HG02763 (cell line): Measurements from ENCODE around the gene TAF4.

Source experiments
- ATAC-seq: cut with Tn5 transposase; IDR thresholded peaks from one replicate; pipeline ENCODE4 v1.9.1; 2021; ENCODE audit warnings: mild to moderate bottlenecking, moderate library complexity; ENCODE audit not compliant: unreplicated experiment

The TAF4 gene

DNA sequence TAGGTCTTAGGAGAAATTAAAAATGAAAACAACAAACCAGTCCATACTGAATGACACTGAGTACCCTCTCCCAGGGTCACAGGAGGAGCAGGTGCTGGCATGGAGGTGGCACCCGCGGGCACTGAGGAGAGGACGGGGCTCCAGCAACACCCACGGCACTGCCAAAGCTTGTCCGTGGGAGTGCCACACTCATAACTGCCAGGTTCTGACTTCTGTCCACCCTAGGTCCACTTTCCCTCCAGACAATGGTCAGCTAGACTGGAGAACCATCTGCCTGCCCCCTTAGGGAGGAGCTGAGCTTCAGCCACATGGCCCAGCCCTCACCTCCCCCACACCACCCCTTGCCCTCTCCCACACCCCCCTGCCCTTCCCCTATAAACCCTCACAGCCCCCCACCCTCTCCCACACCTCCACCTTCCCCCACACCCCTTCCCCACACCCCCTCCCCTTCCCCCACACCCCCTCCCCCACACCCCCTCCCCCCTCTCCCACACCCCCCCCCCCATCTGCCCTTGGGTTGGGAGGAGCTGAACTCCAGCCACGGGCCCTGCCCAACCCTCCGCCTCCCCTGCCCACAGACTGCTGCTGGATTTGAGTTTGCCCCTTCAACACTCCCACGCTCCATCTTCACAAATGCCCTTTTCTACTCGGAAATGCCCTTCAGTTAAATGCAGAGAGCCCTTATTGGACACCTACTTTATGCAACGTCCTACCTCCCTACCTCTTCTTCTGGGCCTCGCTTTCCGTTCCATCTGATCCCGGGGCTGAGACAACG, 129.6 kb downstream of the TAF4 start:
- ATAC-seq, result no peak

- no peak for ATAC-seq
These were observed 130.8 kb downstream of the TAF4 start for GRCh38 chr20:61934716-61935530.

DNA sequence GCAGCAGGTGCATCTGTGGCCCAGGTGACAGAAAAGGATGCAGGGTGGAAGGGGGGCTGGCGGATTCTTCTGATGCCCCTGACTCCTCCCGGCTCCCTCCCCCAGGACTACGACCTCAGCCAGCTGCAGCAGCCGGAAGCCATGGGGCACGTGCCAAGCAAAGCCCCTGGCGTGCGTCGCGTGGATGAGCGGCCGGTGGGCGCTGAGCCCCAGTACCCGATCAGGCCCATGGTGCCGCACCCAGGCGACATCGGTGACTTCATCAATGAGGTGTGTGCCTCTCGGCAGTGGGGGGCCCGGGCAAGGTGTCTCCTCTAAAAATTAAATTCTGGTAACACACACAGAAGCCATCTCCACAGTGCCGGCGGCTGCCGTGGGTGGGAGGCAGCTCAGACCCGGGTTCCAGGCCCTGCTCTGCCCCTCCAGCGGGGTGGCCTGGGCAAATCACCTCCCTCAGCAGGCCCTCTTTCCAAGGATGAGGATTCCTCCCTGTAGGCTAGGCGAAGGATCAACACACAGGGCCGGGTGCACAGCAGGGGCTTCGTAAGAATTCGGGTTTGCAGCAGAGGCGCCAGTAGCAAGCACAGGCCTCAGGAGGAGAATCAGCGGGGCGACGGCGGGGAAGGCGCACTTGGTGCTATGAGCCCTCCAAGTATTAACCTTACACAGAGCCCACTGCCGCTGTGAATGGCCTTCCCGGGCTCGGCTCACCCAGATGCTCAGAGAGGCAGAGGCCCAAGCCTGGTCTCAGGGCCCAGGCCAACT, 131.5 kb downstream of the TAF4 start:
- ATAC-seq, result no peak

GRCh38 chr20:61933481-61933950, 132.2 kb downstream of the TAF4 start:
- no peak for ATAC-seq

DNA sequence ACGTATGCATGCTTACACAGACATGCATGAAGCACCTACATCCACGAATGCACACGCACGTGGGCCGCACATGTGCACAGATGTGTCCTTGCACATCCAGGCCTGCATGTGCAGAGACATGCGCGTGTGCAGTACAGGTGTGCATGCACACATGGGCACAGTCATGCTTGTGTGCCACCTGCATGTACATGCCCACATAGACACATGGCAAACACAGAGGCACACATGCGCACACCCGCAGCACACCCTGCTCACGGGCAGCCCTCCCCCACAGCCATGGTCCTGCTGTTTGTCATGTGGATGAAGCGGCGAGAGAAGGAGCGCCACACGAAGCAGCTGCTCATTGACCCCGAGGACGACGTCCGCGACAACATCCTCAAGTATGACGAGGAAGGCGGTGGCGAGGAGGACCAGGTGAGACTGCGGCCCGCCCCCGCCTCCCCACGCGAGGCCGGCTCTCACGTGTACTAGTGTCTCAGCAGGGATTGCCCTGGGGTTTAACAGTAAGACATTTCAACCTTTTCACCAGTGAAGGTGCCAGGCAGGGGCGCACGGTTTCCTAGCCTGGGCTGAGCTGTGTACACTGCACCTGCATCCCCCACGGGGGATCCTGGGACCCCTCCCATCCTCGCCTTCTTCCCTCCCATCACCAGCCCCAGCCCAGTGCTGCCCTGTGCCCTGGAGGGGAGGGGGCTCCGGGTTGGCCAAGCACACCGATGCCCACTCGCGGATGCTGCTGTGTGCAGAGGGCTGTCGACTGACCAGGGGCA, 132.8 kb downstream of the TAF4 start:
- ATAC-seq, result no peak

GRCh38 chr20:61932199-61932592, 133.5 kb downstream of the TAF4 start:
- ATAC-seq, result no peak

- ATAC-seq, result no peak
These were observed 134.0 kb downstream of the TAF4 start for GRCh38 chr20:61931476-61932198.

DNA sequence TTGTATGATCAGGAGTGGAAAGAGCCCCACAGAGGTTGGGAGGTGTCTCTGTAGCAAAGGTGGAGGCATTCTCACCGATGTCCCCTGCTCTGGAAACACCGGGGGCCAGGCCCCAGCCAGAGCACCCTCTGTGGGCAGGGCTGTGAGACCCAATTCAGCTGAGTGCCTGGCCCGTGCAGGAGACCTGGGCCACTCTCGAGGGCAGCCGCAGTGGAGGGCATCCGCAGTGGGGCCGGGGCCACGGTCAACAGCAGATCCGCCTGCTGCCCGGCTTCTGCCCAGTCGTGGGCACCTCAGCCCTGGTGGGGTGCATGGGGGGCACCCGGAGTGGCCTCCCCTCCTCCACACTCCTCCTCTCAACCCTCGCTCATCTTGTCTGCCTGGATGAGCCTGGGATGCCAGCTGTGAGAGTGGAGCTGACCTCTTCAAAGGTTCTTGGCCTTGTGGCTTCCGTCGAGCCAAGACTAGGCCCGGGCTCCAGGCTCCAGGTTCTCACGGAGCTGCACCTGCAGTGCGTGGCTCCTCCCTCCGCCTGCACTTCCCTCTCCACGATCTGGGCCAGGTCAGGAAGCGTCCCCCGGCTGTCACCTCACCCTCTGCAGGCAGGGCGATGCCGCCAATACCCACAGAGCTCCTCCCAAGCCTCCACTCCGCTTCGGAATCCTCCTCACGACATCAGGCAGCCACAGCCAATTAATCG, 134.8 kb downstream of the TAF4 start:
- no peak for ATAC-seq

DNA sequence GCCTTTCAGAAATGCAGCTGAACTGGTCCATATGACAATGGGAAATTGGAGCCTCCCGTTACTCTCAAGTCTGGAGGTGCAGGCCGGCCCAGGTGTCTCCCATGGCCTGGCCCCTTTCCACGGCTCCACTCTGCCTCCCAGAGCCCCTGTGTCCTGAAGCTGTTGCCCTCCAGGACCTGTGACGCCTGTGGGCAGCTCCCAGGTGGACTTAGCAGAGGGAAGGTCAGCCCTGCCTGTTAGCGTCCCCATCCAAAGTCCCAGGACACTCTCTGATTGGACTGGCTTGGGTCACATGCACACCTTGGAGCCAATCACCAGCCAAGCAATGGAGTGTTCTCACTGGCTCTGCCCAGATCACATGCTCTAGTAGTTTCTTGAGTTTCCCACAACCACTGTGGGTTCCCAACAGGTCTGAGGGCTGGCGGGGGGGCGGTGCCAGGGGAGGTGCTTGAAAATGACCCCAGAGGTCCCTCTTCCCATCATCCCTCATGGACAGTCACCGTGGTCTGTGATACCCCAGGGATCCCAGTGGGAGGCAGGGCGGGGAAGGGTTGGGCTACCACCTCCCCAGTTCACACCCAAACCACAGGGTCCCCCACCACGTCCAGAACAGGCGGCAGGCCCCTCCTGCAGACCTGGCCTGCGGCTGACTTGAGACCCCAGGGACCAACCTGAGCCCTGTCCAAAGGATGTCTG, 135.6 kb downstream of the TAF4 start:
- no peak for ATAC-seq

- no peak for ATAC-seq
These were observed 136.1 kb downstream of the TAF4 start for GRCh38 chr20:61929561-61929960.

GRCh38 chr20:61927826-61928541, 137.7 kb downstream of the TAF4 start:
- no peak for ATAC-seq

GRCh38 chr20:61927193-61927825, 138.4 kb downstream of the TAF4 start:
- no peak for ATAC-seq

DNA sequence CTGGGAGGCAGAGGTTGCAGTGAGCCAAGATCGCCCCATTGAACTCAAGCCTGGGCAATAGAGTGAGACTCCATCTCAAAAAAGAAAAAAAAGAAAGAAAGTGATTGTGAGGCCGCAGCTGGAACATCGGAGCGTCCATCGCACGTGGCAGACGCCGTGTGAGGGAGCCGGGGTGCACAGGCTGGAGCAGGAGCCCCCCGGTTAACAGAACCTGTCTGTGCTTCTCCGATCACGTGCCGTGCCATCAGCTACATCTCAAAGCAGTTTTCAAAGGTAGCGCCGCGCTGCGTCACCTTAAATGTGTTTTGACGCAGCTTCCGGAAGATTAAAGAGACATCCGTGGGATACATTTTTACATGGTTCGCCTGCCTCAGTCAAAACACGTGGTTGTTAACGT, 138.9 kb downstream of the TAF4 start:
- no peak for ATAC-seq

- no peak for ATAC-seq
These were observed 139.4 kb downstream of the TAF4 start for GRCh38 chr20:61926253-61926613.

GRCh38 chr20:61925555-61926252, 140.0 kb downstream of the TAF4 start:
- no peak for ATAC-seq

GRCh38 chr20:61924858-61925554, 140.7 kb downstream of the TAF4 start:
- ATAC-seq, result no peak
